ENCODE data around the gene TPM3.
A peak's percentile ranks its signal among the peaks of the same experiment; 100 is the strongest.
"Not testable (repeated sequence)": the region's sequence is repeated elsewhere in the genome, so short reads cannot be mapped to it uniquely, and the experiment has no call there.

Gene TPM3

DNA sequence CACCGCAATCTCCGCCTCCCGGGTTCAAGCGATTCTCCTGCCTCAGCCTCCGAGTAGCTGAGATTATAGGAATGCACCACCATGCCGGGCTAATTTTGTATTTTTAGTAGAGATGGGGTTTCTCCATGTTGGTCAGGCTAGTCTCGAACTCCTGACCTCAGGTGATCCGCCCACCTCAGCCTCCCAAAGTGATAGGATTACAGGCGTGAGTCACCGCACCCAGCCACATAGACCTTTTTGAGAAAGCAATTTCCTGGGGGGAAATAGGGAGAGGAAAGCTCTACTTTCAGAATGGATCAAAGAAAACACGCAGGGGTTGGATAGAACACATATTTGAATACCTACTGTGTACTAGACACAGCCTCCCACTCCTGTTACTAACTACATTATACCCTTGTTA, 13.9 kb upstream of the TPM3 start:
- not testable (repeated sequence) for DNase-seq

DNA sequence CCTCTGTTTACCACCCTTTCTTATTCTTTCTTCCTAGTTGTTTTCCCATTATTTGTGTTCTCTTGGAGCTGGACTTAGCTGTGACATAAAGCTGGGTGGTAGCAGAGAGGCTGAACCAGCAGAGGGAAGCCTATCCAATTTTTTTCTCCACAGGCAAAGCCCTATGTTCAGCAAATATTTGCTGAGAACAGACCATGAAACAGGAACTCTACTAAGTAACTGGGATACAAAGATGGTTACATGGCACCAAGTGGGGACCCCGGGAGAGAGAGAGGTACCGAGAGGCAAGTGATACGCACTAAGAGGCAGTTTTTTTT, 7.6 kb upstream of the TPM3 start:
- DNase-seq: no peak

DNA sequence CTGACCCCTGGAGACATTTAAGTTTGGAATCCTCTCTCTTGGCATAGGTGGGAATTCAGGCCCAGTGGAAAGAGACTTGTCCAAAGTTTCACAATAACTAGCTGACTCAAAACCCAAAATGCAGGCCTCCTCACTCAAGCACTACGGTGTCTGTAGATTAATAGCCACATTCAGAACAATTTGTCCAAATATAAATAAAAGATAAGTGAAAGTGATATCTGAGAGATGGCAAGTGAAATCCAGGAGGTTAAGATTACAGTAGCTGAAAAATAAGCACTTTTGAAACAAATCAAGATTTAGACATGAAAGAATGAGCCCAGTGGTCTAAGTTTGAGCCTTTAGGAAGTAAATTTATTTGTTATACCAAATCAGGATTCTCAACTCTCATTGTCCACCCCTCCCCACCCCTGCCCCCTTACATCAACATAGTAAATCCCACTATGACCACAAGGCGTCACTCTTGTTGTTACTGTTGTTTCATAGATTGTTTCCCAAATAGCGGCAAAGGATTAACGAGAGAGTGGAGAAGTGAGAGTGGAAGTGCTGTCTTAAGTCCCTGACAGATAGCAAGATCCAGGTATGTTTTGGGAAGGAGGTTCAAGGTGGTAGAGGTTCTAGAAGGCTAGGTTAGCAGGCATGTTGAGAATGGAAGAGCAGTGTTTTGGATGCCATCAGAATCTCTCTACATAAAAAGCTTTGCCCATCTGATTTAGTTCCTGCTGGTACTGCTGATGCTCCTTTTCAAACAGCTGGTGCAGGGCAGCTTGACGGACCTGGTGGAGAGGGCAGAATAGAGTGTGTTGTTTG, 7.1 kb upstream of the TPM3 start:
- DNase-seq: peak; percentile 37

DNA sequence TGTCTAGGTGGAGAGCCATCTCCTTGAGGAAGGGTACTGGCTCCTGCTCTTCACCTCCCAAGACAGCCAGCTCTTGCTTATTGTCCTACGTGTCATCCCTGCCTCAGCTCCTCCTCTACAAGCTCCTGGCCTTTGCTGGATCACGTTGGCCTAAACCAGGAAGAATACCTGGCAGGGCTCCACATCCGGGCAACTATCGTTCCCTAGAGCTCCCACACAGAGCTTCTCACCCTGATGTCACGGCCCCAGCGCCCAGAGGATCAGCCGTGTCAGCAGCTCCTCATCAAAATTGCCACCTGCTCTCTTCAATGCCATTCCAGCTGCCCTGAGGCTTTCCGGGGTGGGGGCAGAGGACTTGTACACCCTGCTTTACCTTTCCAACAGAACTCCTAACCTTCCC, 1.9 kb upstream of the TPM3 start:
- DNase-seq: no peak

DNA sequence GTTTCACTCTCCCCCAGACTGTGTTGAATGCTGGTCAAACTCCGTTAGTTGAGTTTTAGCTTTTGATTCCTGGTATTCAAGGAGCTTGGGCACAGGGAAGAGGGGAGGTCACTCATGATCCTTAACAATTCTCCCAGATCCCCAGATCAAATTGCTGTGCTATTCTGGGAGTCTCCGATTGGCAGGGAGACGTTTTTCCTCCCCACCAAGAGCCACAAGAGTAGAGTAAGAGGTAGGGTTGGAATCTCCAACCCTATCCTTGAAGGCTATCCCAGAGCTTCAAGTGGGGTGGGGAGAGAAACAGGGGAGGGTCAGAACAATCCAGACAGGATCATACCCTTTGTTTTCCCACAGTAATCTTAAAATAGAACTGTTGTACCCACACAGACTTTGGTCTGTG, 576 bp upstream of the TPM3 start:
- no peak for DNase-seq

DNA sequence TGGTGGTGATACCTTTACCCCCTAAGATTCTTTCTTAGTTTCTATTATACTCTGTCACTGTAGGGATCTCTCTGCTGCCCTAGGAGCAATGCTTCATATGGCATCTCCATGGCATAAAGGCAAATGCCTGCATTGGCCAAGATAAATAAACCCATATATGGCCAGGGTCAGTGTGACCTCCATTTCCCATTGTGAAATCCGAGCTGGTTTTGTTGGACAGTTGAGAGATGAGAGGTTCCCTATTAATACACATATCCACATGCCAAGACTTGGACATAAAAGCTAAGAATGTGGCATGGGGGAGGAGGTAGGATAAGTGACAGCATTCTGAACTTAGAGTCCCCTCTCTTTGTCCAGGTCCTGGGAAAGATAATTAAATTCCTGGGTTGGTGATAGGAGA, 1.4 kb downstream of the TPM3 start:
- DNase-seq: no peak

DNA sequence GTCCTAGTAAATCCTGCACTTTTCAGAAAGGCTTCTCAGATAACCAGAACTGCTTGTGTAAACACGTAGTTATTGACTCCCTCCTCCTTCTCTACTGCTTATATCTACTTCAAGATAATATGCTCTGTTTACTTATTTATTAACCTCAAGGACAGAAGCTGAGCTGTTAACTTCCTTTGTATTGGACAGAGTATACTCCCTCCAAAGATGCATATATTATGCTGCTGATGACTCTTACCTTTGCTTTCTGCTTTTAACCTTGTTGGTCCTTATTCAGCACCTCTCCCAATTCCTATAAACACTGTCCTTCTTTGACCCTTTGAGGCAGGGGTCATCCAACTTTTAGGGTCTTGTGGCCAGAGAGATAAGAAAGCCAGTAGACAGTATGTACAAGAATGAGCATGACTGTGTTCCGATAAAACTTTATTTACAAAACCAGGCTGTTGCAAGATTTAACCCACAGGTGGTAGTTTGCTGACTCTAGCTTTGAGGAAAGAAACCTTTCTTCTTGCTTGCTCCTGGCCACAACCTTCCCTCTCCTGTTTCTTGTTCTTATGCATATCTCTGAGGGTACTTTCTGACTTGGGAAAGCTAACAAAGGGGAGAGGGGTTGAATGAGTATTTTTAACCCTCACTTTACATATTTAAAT, 4.9 kb downstream of the TPM3 start:
- DNase-seq: no peak

DNA sequence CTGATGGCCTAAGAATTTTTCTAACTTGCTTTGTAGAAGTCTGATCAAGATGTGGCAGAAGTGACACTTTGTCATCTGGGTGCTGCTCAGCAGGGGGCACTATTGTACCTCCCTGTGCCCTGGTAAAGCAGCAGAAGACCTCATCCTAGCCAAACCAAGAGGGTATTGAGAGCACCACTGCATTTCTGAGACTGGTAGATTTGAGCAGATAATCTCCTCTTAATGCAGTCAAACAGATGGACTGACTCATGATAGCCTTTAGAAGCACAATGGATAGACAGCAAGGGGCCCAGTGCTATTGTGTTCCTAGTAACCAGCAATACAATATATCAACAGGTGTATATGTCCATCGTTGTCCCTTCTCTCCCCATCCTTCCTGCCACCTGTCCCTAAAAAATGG, 5.7 kb downstream of the TPM3 start:
- DNase-seq: peak; percentile 65

DNA sequence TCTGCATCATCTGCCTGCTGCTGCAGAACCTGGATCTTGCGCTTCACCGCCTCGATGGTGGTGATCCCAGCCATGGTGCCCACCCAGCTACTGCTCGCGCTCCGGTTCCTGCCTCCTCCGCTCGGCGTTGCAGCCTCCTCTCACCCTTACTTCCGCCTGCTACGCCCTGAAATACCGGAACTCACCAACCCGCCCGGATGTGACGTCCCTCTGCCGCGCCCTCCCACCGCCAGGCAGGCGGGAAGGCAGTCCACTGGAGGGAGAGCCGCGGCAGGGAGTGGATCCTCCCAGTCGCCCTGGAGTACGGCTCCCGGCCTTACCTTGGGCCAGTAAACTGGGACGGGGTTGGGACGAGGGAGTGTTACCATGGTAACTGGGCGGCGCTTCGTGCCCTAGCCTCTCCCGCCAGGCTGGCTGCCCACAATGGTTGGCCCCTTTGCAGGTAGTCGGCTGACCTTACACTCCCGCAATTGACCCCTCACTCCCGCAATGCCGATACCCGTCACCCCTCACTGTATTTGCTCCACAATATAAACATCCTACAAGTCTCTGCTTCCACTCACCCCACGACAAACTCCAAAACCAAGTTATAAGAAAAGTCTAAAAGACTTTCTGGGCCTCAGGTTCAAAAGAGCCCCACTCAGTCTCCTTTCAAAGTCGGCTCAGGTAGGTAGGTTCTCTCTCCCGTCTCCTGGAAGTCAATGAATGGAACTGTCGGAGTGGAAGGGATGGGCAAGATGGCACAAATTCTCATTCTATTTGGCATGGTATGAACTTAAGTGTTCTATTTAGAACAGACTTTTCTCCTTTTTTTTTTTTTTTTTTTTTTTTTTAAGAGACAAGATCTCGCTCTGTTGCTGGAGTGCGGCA, 8.6 kb downstream of the TPM3 start:
- peak; percentile 93 for DNase-seq

DNA sequence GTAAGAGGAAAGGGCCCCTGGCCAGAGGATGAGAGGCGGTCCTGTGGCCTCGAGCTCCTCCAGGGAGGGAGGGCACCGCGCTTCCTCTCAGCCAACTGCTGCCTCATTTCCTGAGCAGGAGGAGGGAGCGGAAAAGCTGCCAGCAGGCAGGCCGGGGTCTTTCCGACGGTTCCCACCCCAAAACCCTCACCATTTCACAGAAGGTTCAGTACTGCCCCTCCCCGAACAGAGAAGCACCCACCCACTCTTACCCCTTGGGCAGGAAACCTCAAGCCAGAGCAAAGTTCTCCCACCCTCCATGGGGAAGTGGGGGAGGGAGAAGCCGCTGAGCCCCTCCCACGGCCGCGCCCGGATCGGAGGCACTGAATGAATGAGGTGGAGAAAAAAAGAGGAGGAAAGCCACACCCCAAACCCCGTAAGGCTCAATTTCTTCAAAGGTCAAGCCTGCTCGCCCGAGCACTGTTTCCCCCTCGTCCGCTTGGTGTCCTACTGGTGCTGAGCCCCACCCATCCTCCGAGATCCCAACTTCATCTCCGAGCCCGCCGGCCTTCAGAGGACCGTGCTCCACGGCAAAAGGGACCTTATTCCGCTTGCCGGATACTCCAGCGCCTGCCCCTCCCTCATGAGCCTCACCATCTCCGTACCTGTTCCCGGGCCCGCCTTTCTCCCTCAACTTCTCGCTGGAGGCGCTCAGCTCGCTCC, 9.4 kb downstream of the TPM3 start:
- peak; percentile 59 for DNase-seq

DNA sequence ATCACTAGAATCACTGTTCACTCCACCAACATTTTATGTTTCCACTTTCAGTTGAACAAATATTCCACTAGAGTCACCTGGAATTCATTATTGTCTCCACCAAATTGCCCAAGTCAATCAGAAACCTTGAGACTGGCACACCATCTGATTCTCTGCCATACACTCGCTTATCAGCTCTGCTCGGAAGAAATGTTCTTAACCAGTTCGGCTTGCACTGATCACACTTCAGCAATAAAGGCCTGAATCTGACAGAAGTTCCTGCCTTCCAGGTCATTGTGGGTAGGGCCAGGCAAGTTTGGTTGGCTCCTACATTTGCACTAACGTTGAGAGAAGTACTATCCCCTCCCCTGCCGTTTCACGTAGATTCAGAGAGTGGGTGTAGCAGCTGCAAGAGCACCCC, 10.0 kb downstream of the TPM3 start:
- no peak for DNase-seq

DNA sequence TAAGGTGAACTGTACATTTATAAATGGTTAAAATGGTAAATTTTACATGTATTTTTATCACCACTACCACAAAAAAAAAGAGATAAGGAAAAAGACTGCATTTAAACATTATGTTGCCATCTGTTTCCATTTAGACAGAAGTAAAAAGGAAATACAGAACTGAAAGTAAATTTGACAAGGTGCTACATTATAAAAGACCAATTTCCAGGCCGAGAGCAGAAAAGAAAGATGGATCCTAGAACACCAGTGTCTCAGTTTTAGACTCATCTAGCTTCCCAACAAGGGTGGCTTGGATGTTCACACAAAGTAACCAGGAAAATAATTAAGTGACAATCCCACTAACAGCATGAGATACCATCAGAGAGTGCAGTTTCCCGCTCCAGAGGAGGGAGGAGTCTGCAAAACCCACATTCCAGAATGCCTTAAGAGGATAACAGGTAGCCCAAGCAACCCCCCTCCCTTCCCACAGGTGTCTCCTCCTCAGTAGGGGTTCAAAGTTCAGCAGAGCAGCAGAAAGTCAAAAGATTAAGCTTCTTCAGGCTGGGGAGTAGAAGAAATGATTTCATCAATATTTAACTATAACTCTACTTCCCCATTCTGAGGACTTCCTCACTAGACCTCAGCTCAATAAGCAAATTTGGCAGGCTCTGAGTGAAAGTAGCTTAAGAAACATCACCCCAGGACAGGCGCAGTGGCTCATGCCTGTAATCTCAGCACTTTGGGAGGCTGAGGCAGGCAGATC, 11.8 kb downstream of the TPM3 start:
- DNase-seq: no peak

DNA sequence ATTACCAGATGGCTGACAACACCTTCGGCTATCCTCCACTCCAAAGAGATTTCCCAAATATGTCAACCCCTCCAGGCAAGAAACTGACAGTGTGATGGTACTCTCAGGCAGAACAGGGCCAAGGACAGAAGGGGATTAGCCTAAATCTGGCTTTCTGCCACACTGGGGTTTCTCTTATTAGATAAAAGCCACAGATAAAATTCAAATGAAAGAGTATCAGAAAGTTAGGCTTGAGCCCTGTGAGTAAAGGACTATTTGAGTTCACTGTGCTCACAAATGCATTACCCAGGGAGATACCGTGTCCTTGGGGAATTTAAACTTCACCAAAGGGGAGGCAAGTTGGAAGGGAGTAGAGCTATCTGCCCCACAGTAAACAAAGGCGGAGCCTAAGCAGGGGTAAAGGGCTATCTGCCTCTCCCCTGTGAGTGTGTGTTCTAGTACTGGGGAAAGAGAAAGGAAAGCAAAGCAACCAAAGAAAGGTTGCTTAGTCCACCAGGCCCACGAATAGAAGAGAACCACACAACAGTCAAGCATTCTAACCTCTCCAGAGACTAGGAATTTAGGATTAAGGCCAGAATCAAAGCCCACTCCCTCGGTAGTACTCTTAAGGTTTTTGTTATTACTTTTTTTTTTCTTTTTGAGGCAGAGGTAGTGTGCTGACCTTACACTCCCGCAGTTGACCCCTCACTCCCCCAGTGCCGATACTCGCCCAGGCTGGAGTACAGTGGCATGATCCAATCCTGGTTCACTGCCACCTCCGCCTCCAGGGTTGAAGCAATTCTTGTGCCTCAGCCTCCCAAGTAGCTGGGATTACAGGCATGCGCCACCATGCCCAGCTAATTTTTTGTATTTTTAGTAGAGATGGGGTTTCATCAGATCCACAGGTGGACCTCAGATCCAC, 12.7 kb downstream of the TPM3 start:
- DNase-seq: no peak

DNA sequence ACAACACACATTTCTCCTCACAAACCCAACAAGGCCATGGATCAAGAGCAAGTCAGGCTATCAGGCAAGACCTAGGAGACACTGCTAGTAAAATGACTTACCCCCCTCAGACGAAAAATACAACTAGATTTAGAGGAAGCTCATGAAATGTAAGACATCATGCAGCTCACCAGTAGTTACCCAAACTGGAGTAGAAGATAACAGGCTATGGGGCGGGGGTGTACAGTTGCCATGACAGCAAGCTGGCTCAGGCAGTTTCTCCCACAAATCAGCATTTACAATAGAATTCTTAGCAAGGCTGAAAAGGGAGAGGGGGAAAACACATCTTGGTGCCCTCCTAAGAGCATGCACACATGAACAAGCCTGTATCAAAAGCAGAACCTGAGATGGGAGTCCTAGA, 13.9 kb downstream of the TPM3 start:
- DNase-seq: no peak

DNA sequence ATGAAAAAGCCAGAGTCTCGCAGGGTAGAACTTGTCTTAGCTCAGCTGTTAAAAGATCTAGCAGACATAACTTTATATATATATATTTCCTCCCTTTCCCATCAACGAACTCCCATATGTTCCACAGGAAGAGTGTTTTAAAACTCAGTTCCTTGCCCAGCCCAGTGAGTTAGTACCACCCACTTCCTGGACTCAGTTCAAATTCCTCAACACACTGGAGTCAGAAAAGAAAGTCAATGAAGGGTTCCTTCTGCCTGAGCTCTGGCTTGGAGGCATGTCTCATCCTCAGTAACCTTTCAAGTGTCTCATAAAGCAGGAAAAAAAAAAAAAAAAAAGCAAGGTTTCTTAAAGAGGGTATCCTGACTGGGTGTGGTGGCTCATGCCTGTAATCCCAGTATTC, 15.6 kb downstream of the TPM3 start:
- no peak for DNase-seq

DNA sequence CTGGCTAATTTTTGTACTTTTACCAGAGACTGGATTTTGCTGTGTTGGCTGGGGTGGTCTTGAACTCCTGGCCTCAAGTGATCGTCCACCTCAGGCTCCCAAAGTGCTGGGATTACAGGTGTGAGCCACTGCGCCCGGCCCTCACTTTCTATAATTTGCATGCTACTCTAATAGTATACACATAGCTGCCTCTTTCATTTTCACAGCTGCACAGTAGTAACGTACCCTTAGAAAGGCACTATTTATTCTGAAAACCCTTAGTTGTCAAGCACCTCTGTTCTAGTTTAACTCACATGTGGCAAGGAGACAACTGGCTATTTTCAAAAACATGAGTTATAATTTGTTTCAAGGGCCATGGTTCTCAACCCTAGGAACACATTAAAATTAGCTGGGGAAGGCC, 17.2 kb downstream of the TPM3 start:
- DNase-seq: no peak

DNA sequence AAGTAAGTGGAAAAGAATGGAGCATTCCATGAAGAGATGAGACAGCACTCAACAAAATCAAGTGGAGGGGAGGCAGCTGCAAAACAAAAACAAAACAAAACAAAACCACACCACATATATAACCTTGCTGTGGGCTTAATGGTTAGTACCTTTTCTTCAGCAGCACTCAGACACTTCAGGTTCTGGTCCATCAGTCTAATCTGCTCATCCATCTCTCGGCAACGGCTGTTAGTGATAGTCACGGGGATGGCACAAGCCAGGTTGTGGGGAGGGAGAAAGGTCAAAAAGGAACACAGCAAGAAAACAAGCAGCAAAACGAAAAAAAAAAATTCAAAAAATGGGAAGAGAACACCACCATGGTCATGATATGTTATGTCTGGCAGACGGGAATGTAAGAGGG, 20.0 kb downstream of the TPM3 start:
- no peak for DNase-seq

DNA sequence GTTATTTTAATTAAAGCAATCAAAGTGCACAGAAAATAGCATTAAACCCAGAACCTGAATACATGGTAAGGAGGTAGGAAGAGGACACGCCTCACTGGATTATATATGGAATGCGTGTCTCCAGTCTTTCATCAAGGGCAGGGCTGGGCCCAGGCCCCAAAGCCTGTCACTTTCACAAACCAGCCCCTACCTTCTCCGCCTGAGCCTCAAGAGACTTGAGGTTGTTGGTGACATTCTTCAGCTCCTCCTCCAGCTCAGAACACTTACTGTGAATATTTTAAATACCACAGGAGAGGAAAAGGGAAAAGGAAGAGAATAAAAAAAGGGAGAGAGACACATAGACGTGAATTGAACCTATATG, 20.7 kb downstream of the TPM3 start:
- no peak for DNase-seq

DNA sequence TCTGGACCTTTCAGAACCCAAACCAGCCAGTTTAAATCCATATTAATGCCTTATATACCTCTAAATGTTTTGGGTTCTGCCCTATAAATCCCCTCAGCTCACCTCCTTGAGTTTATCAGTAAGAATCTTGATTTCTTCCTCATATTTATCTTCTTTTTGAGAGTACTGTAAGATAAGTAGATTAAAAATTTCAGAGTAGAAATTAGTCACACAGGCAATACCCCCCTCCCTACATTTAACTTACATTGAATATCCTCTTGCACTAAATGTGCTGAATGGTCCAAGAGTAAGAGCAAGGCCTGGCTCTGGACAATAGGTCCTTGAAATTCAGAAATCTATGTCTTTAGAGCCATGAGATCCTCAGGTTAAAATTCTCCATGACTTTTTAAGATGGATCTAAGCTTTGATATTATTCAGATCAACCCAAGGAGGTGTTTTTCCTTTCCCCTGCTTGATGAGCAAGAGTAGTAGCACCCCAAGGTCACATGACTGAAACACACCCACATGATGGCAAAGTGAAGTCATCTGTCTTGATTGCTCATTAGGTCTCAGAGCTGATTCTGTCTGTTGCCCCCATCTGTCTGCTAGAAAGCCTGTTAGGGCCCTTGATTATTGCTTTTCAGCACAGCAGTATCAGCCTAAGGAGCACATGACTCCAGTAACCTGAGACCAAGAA, 21.2 kb downstream of the TPM3 start:
- DNase-seq: peak; percentile 40

DNA sequence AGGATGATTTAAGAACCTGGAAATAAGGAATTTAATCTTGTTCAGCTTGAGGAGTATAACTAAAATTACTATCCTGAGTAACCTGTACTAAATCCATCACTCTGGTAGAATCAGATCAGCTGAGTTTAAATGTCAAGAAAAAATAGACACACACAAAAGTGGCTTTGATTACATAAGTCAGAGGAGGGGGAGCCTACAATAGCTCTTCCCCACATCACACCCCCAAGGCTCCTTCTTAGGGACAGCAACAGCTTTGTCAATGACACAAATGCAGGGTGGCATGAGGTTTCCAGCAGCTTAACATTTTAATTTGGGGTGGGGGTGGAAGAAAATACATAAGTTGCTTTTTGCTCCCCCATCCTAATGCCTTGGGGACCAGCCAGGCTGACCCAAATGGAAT, 24.4 kb downstream of the TPM3 start:
- no peak for DNase-seq

DNA sequence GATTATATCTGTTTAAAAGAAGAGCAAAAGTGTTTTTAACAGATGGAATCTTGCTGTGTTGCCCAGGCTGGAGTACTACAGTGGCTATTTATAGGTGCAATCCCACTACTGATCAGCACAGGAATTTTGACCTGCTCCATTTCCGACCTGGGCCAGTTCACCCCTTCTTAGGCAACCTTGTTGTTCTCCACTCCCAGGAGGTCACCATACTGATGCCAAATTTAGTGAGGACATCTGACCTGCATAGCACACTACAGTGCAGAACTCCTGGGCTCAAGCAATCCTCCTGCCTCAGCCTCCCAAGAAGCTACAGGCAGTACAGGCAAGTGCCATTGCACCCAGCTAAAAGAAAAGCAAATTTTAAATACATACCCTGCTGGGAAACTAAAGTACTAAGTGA, 25.7 kb downstream of the TPM3 start:
- DNase-seq: no peak
